Chondrocyte (in vitro differentiated cells): Measurements from ENCODE around the gene OR4D2. TPM values are rescaled to one million over a fixed set of nuclear protein-coding genes. Genes with fewer than 3 reads are reported as not detected.

Experiments used
- DNase-seq: peaks from one replicate; pipeline ENCODE4 v3.0.0; 2021; ENCODE audit warnings: mixed read lengths, low spot score
- H3K27ac Mint-ChIP-seq: one replicate; pipeline ENCODE4 v1.8.0; 2021; ENCODE audit warnings: mild to moderate bottlenecking, moderate library complexity, mixed read lengths; ENCODE audit not compliant: unreplicated experiment
- H3K27me3 Mint-ChIP-seq: 2 replicates; pipeline ENCODE4 v1.8.0; 2021; ENCODE audit warnings: low read depth, mixed read lengths
- H3K36me3 Mint-ChIP-seq: 2 replicates; pipeline ENCODE4 v1.8.0; 2021; ENCODE audit warnings: low read depth, mixed read lengths
- H3K4me1 Mint-ChIP-seq: 2 replicates; pipeline ENCODE4 v1.8.0; 2021; ENCODE audit warnings: low read depth, mild to moderate bottlenecking, mixed read lengths
- H3K4me3 Mint-ChIP-seq: one replicate; pipeline ENCODE4 v1.8.0; 2021; ENCODE audit warnings: mild to moderate bottlenecking, moderate library complexity, mixed read lengths; ENCODE audit not compliant: unreplicated experiment
- H3K9me3 Mint-ChIP-seq: 2 replicates; pipeline ENCODE4 v1.8.0; 2021; ENCODE audit warnings: low read depth, mixed read lengths
- CTCF ChIP-seq: fragments of 200-600 bp; sonication (generic); IDR thresholded peaks from 2 replicates; pipeline ENCODE4 v1.5.0; 2021; ENCODE audit warnings: antibody characterized with exemption, mild to moderate bottlenecking, moderate library complexity
- total RNA-seq: library from RNA; stranded (reverse); gene quantifications from 3 replicates; pipeline ENCODE4 v1.2.1, GENCODE V29; 2021

Gene OR4D2
- total RNA-seq, 1 donor from 2014 or later = not detected

GRCh38 chr17:58172369-58173071, 5.7 kb downstream of the OR4D2 start:
- Mint-ChIP-seq H3K27ac (no peak overlapping the region), H3K36me3 (peaks cover 2% of the 10 kb centered on the region), H3K9me3 (peaks cover 4% of the 10 kb centered on the region), H3K4me3 (no peak overlapping the region), H3K4me1 (no peaks in the 10 kb centered on the region), H3K27me3 (peaks cover 40% of the 10 kb centered on the region)
- DNase-seq = no peak
- TF ChIP-seq CTCF = peak; percentile 51

- peaks cover 30% of the 10 kb centered on the region for H3K27me3 Mint-ChIP-seq
Measured at GRCh38 chr17:58174871-58175270, 8.1 kb downstream of the OR4D2 start.

GRCh38 chr17:58176200-58176599, 9.4 kb downstream of the OR4D2 start:
- TF ChIP-seq CTCF = no peak
- peaks cover 2% of the 10 kb centered on the region for H3K36me3 Mint-ChIP-seq
- no peak for DNase-seq
- peaks cover 24% of the 10 kb centered on the region for H3K27me3 Mint-ChIP-seq
- H3K4me1 Mint-ChIP-seq = no peaks in the 10 kb centered on the region
- H3K27ac Mint-ChIP-seq = no peak overlapping the region
- H3K4me3 Mint-ChIP-seq = no peak overlapping the region
- H3K9me3 Mint-ChIP-seq = peaks cover 4% of the 10 kb centered on the region

More at GRCh38 chr17:58174871-58175270, 8.1 kb downstream of the OR4D2 start:
- Mint-ChIP-seq H3K27ac (no peak overlapping the region), H3K4me3 (no peak overlapping the region), H3K4me1 (no peaks in the 10 kb centered on the region), H3K9me3 (peaks cover 4% of the 10 kb centered on the region), H3K36me3 (peaks cover 2% of the 10 kb centered on the region)
- no peak for TF ChIP-seq CTCF
- DNase-seq = no peak

GRCh38 chr17:58181796-58182195, 15.0 kb downstream of the OR4D2 start:
- Mint-ChIP-seq H3K27ac (no peak overlapping the region), H3K36me3 (no peaks in the 10 kb centered on the region), H3K4me3 (no peak overlapping the region), H3K9me3 (no peaks in the 10 kb centered on the region), H3K4me1 (no peaks in the 10 kb centered on the region), H3K27me3 (peaks cover 16% of the 10 kb centered on the region)
- no peak for TF ChIP-seq CTCF
- DNase-seq = no peak

- Mint-ChIP-seq H3K36me3 (no peaks in the 10 kb centered on the region), H3K27me3 (peaks cover 23% of the 10 kb centered on the region), H3K4me3 (no peak overlapping the region), H3K9me3 (no peaks in the 10 kb centered on the region), H3K4me1 (no peaks in the 10 kb centered on the region), H3K27ac (no peak overlapping the region)
- no peak for DNase-seq
- no peak for TF ChIP-seq CTCF
Measured at GRCh38 chr17:58183514-58183913, 16.7 kb downstream of the OR4D2 start.
